ENCODE results near the gene SPOCK1. TPM values are rescaled to one million over a fixed set of nuclear protein-coding genes. Genes with fewer than 3 reads are reported as not detected.

The SPOCK1 gene
- total and polyA plus RNA-seq, 8 donors, result 0.46 to 15.6 (median 9.2) TPM

DNA sequence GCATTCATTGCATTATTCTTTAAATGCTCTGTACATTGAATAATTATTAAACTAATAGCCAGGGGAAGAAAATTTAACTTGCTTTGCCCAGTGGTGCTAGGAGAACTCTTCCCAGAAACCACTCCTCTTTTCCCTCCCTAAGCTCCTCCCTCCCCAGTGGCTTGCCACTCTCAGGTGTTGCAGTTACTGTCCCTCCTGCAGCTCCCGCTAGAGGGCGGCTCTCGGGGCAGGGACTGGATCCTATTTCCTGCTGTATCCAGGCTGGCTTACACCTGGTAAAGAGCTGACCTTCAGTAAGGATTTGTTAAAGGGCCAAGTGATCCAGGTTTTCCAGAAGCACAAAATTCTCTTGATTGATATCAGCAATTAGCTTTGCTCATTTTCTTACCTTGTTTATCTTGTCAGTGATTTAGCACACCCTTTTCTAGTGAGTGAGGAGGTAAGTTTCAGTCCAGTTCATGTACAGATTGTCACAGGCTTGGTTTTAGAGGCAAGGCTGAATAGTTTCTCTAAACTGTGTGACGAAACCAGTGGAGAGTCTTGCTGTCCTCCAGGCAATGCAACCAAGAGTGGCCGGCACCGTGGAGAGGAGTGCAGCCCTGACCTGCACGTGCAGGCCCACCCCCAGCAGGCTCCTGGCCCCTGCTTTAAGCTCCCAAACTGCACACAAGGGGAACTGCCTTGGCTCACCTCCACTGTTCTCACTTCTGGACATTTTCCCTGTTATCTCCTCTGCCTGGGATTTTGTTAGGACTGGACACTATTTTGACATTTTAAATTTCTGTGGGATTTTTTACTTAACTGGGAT lies 423.8 kb downstream of the SPOCK1 start:
- TF ChIP-seq EP300 (IDR thresholded peaks at IDR 0.05), result no peak
- peak in 1 of 3 donors; percentile 53 for TF ChIP-seq POLR2AphosphoS5 (IDR thresholded peaks at IDR 0.05)
- TF ChIP-seq, protein P1, sequence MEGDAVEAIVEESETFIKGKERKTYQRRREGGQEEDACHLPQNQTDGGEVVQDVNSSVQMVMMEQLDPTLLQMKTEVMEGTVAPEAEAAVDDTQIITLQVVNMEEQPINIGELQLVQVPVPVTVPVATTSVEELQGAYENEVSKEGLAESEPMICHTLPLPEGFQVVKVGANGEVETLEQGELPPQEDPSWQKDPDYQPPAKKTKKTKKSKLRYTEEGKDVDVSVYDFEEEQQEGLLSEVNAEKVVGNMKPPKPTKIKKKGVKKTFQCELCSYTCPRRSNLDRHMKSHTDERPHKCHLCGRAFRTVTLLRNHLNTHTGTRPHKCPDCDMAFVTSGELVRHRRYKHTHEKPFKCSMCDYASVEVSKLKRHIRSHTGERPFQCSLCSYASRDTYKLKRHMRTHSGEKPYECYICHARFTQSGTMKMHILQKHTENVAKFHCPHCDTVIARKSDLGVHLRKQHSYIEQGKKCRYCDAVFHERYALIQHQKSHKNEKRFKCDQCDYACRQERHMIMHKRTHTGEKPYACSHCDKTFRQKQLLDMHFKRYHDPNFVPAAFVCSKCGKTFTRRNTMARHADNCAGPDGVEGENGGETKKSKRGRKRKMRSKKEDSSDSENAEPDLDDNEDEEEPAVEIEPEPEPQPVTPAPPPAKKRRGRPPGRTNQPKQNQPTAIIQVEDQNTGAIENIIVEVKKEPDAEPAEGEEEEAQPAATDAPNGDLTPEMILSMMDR (IDR thresholded peaks at IDR 0.05), result peak in 5 of 7 experiments; percentile 44 to 82 (median 57)
- TF ChIP-seq POLR2A (IDR thresholded peaks at IDR 0.05), result no peak
- H3K9me3 ChIP-seq, result no peaks in the 10 kb centered on the region
- no peaks in the 10 kb centered on the region for H3K36me3 ChIP-seq
- intact Hi-C loops (cut with DNase I; ENCODE audit: low total_unique reads), result no loop called here
- no peak overlapping the region for H3K27ac ChIP-seq
- DNase-seq, result peak; percentile 87 to 89
- H3K4me1 ChIP-seq, result no peaks in the 10 kb centered on the region
- H3K4me3 ChIP-seq, result no peak overlapping the region
- WGBS, 5 donors, result 46 to 56% (median 49%) methylated on average over 7 of the region's 7 CpGs
- H3K27me3 ChIP-seq, result no peaks in the 10 kb centered on the region

DNA sequence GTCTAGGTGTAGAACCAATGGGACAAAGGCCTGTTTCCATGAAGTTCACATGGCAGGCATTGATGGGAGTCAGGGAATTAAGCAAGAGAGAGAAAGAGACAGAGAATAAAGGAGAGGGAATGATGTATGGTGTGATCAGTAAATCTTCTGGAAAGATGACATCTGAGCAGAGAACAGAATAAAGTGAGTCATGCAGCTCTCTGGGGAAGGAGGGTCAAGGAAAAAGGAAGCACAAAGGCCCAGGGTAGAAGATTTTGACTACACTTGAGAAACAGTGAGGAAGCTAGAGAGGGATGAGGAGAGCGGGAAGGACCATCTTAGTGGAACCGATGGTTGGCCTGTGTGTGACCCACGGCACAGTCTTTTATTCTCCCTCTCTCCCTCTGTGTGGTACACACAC lies 425.9 kb downstream of the SPOCK1 start:
- no peak for DNase-seq
- H3K27ac ChIP-seq, result peak overlapping the region in 2 of 5 donors; percentile 12 to 49

DNA sequence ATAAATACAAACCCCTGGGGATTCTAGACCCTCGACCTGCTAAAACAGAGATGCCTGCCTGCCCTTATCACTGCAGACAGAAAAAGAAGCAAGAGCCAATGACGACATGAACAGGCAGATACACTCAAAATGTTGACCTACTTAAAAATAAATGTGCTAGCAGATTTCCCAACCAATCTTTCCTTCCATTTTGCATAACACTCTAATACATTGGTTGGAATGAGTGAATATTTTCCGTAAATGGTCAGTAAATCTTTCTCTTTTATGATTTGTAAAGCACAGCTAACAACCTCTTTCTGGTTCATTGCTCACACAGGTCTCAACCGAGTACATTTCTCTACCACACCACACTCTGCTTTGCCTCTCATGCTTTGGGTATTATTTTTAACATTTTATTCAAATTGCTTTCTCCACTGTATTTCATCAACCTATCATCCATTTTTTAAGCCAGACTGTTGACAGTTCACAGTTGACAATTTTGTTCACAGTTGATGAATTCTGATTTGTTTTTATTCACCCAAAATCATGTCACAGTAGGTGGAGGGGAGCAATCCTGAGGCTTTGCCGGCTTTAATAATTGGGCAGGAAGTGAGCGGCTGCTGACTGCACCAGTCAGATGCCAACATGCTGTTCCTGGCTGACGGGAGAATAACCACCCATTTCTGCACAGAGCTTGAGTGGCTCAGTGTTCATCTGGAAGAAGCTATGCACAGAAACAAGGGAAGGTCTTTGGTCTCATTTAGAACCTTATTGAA lies 426.6 kb downstream of the SPOCK1 start:
- TF ChIP-seq EP300 (IDR thresholded peaks at IDR 0.05) (no peak), POLR2AphosphoS5 (IDR thresholded peaks at IDR 0.05) (peak in 1 of 3 donors; percentile 11), POLR2A (IDR thresholded peaks at IDR 0.05) (no peak)
- TF ChIP-seq, protein P1 (IDR thresholded peaks at IDR 0.05), result no peak
- intact Hi-C loops (cut with DNase I; ENCODE audit: low total_unique reads), result no loop called here
- H3K9me3 ChIP-seq, result no peaks in the 10 kb centered on the region
- H3K4me3 ChIP-seq, result no peak overlapping the region
- H3K36me3 ChIP-seq, result no peaks in the 10 kb centered on the region
- 63 to 71% (median 69%) methylated on average over 7 of the region's 7 CpGs for WGBS, 5 donors
- peak overlapping the region in 2 of 5 donors; percentile 12 to 49 for H3K27ac ChIP-seq
- DNase-seq, result peak in 1 of 2 donors; percentile 23
- H3K4me1 ChIP-seq, result no peaks in the 10 kb centered on the region
- no peaks in the 10 kb centered on the region for H3K27me3 ChIP-seq

More for the DNA sequence above, 425.9 kb downstream of the SPOCK1 start:
- H3K27me3 ChIP-seq, result no peaks in the 10 kb centered on the region
- intact Hi-C loops (cut with DNase I; ENCODE audit: low total_unique reads), result no loop called here
- no peaks in the 10 kb centered on the region for H3K9me3 ChIP-seq
- 61 to 87% (median 68%) methylated on average over 2 to 3 of the region's 3 CpGs for WGBS, 5 donors
- TF ChIP-seq EP300 (IDR thresholded peaks at IDR 0.05) (no peak), POLR2A (IDR thresholded peaks at IDR 0.05) (no peak), POLR2AphosphoS5 (IDR thresholded peaks at IDR 0.05) (no peak)
- TF ChIP-seq, protein P1 (IDR thresholded peaks at IDR 0.05), result no peak
- no peaks in the 10 kb centered on the region for H3K4me1 ChIP-seq
- H3K4me3 ChIP-seq, result no peak overlapping the region
- H3K36me3 ChIP-seq, result no peaks in the 10 kb centered on the region

DNA sequence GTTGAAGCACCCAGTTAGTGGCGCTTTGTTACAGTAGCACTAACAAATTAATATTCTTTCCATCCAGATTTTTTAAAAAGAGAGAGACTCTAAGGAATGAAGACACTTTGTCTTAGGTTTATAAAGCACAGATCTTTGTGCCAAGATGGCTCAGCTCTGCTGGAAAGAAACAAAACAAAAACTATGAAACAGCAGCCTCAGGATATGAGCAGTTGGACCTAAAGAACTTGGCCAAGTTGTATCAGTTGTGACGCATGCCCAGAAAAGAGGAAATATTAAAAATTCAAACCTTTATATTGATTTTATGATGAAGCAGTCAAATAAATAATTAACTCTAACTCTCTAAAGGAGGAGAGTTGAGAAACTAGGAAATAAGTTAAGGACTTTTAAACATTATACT lies 427.2 kb downstream of the SPOCK1 start:
- Histone ChIP-seq H3K4me3 (no peak overlapping the region), H3K9me3 (no peaks in the 10 kb centered on the region), H3K4me1 (no peaks in the 10 kb centered on the region), H3K27me3 (no peaks in the 10 kb centered on the region), H3K36me3 (no peaks in the 10 kb centered on the region), H3K27ac (peak overlapping the region in 1 of 5 donors; percentile 24)
- no peak for TF ChIP-seq EP300 (IDR thresholded peaks at IDR 0.05)
- TF ChIP-seq, protein P1 (IDR thresholded peaks at IDR 0.05), result no peak
- no peak for TF ChIP-seq POLR2AphosphoS5 (IDR thresholded peaks at IDR 0.05)
- no peak for TF ChIP-seq POLR2A (IDR thresholded peaks at IDR 0.05)
- 63 to 73% (median 67%) methylated on average over 2 of the region's 2 CpGs for WGBS, 5 donors
- intact Hi-C loops (cut with DNase I; ENCODE audit: low total_unique reads), result no loop called here
- no peak for DNase-seq

Data from stomach (tissue), 9 donors.